Measurements from ENCODE around the gene C5orf63.

DNA sequence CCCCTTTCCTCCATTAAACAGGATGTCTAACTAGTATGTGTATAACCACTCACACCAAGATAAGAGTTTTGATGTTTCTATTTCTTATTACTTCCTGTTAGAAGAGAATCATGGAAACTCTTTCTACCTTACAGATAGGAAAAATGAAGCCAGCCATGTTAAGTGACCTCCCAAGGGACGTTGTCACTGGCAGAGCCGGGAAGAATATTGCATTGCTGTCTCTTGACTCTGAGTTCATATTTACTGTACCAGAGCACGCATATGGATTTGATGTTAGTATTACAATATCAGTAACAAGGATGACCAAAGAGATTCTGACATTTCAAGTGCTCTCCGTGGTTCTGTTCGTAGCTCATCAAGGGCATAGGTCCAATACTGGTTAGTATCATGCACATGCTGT, 12.5 kb upstream of the C5orf63 start:
- TF ChIP-seq, protein P1, sequence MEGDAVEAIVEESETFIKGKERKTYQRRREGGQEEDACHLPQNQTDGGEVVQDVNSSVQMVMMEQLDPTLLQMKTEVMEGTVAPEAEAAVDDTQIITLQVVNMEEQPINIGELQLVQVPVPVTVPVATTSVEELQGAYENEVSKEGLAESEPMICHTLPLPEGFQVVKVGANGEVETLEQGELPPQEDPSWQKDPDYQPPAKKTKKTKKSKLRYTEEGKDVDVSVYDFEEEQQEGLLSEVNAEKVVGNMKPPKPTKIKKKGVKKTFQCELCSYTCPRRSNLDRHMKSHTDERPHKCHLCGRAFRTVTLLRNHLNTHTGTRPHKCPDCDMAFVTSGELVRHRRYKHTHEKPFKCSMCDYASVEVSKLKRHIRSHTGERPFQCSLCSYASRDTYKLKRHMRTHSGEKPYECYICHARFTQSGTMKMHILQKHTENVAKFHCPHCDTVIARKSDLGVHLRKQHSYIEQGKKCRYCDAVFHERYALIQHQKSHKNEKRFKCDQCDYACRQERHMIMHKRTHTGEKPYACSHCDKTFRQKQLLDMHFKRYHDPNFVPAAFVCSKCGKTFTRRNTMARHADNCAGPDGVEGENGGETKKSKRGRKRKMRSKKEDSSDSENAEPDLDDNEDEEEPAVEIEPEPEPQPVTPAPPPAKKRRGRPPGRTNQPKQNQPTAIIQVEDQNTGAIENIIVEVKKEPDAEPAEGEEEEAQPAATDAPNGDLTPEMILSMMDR (IDR thresholded peaks at IDR 0.05; ENCODE audit: low read length) = no peak
- TF ChIP-seq EZH2 (IDR thresholded peaks at IDR 0.05; ENCODE audit: borderline replicate concordance, low read length) = no peak

All from OCI-LY1 (cell line).